ENCODE results near the gene CELF2.

DNA sequence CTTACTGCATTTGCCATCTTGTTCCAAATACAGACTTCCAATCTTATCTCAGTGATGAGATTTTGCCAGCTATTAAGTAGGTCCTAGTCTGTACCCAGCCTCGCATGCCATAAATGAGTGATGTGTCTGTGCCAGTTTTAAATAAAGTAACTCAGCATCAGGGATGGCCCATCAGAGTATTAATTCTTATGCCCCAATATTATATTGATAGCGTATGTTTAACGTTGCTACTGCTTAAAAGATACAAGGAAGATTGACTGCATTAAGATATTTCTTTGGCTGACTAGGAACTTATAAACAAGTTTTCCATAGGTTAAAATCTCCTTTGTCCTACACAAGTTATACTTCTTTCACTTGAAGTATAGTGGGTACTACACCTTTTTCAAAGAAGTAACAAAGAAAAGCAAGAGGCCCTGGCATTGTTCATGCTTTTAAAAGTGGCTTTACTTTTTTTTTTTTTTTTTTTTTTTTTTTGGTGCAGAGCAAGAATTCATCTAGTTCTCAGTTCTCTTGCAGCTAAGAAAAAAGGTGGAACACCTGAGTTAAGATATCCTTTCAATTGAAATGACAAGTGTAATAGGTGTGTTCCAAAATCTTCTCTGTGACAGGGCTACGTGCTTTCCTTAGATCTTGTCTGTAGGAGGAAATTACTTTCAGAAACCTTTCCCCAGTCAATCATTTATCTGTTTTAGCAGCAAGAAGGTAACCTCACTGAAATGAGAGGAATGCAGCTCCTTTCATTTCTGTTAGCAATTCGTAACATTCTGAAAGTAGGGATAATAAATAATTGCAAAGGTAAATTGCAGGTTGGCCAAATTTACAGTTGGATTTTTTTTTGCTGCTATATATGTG lies 245.0 kb downstream of the CELF2 start:
- no peak for TF ChIP-seq CTCF (conservative IDR thresholded peaks at IDR 0.05; ENCODE audit: low read depth, low read length)
- TF ChIP-seq EZH2 (IDR thresholded peaks at IDR 0.05; ENCODE audit: borderline replicate concordance, low read depth, low read length, poor library complexity, severe bottlenecking) = no peak
